ENCODE measurements around the gene TSPAN3.

The TSPAN3 gene

GRCh38 chr15:77019521-77020331, 51.2 kb downstream of the TSPAN3 start:
- Mint-ChIP-seq H3K27me3 (no peaks in the 10 kb centered on the region), H3K4me3 (peak overlapping the region; percentile 54), H3K4me1 (peaks cover 92% of the 10 kb centered on the region), H3K36me3 (ENCODE audit: insufficient read depth) (peaks cover 25% of the 10 kb centered on the region), H3K27ac (ENCODE audit: low read depth) (peak overlapping the region; percentile 97), H3K9me3 (no peaks in the 10 kb centered on the region)
- ATAC-seq (replicated peaks; ENCODE audit: extremely low read depth, poor library complexity, severe bottlenecking): no peak
- DNase-seq (ENCODE audit: low spot score in 2 of 2): no peak

GRCh38 chr15:77018796-77019505, 52.0 kb downstream of the TSPAN3 start:
- peak overlapping the region; percentile 54 for H3K4me3 Mint-ChIP-seq
- ATAC-seq (replicated peaks; ENCODE audit: extremely low read depth, poor library complexity, severe bottlenecking): no peak
- no peaks in the 10 kb centered on the region for H3K27me3 Mint-ChIP-seq
- no peak for DNase-seq (ENCODE audit: low spot score in 2 of 2)
- no peaks in the 10 kb centered on the region for H3K9me3 Mint-ChIP-seq
- H3K27ac Mint-ChIP-seq (ENCODE audit: low read depth): peak overlapping the region; percentile 97
- peaks cover 28% of the 10 kb centered on the region for H3K36me3 Mint-ChIP-seq (ENCODE audit: insufficient read depth)
- peaks cover 95% of the 10 kb centered on the region for H3K4me1 Mint-ChIP-seq

- Mint-ChIP-seq H3K4me3 (peak overlapping the region; percentile 54), H3K27me3 (no peaks in the 10 kb centered on the region), H3K36me3 (ENCODE audit: insufficient read depth) (peaks cover 32% of the 10 kb centered on the region), H3K4me1 (peaks cover 95% of the 10 kb centered on the region), H3K27ac (ENCODE audit: low read depth) (peak overlapping the region; percentile 97), H3K9me3 (no peaks in the 10 kb centered on the region)
- DNase-seq (ENCODE audit: low spot score in 2 of 2) (no peak), ATAC-seq (replicated peaks; ENCODE audit: extremely low read depth, poor library complexity, severe bottlenecking) (no peak)
Observed at GRCh38 chr15:77017761-77018720, 52.9 kb downstream of the TSPAN3 start.

GRCh38 chr15:77017091-77017660, 53.7 kb downstream of the TSPAN3 start:
- peaks cover 95% of the 10 kb centered on the region for H3K4me1 Mint-ChIP-seq
- H3K4me3 Mint-ChIP-seq: peak overlapping the region; percentile 54
- peaks cover 34% of the 10 kb centered on the region for H3K36me3 Mint-ChIP-seq (ENCODE audit: insufficient read depth)
- DNase-seq (ENCODE audit: low spot score in 2 of 2): no peak
- no peaks in the 10 kb centered on the region for H3K9me3 Mint-ChIP-seq
- peak overlapping the region; percentile 97 for H3K27ac Mint-ChIP-seq (ENCODE audit: low read depth)
- H3K27me3 Mint-ChIP-seq: no peaks in the 10 kb centered on the region
- ATAC-seq (replicated peaks; ENCODE audit: extremely low read depth, poor library complexity, severe bottlenecking): no peak

GRCh38 chr15:77016321-77016695, 54.6 kb downstream of the TSPAN3 start:
- H3K36me3 Mint-ChIP-seq (ENCODE audit: insufficient read depth): peaks cover 32% of the 10 kb centered on the region
- peaks cover 95% of the 10 kb centered on the region for H3K4me1 Mint-ChIP-seq
- peak overlapping the region; percentile 97 for H3K27ac Mint-ChIP-seq (ENCODE audit: low read depth)
- no peaks in the 10 kb centered on the region for H3K9me3 Mint-ChIP-seq
- no peaks in the 10 kb centered on the region for H3K27me3 Mint-ChIP-seq
- peak overlapping the region; percentile 54 for H3K4me3 Mint-ChIP-seq
- no peak for ATAC-seq (replicated peaks; ENCODE audit: extremely low read depth, poor library complexity, severe bottlenecking)
- DNase-seq (ENCODE audit: low spot score in 2 of 2): no peak

- peak overlapping the region; percentile 88 for H3K4me3 Mint-ChIP-seq
- H3K4me1 Mint-ChIP-seq: peaks cover 95% of the 10 kb centered on the region
- ATAC-seq (replicated peaks; ENCODE audit: extremely low read depth, poor library complexity, severe bottlenecking): no peak
- DNase-seq (ENCODE audit: low spot score in 2 of 2): no peak
- no peaks in the 10 kb centered on the region for H3K27me3 Mint-ChIP-seq
- peaks cover 32% of the 10 kb centered on the region for H3K36me3 Mint-ChIP-seq (ENCODE audit: insufficient read depth)
- no peaks in the 10 kb centered on the region for H3K9me3 Mint-ChIP-seq
- peak overlapping the region; percentile 97 for H3K27ac Mint-ChIP-seq (ENCODE audit: low read depth)
Observed at GRCh38 chr15:77015646-77016320, 55.1 kb downstream of the TSPAN3 start.

GRCh38 chr15:77014132-77015081, 56.5 kb downstream of the TSPAN3 start:
- ATAC-seq (replicated peaks; ENCODE audit: extremely low read depth, poor library complexity, severe bottlenecking): peak; percentile 4
- peaks cover 95% of the 10 kb centered on the region for H3K4me1 Mint-ChIP-seq
- no peaks in the 10 kb centered on the region for H3K27me3 Mint-ChIP-seq
- H3K4me3 Mint-ChIP-seq: peak overlapping the region; percentile 88
- no peak for DNase-seq (ENCODE audit: low spot score in 2 of 2)
- no peaks in the 10 kb centered on the region for H3K9me3 Mint-ChIP-seq
- peaks cover 26% of the 10 kb centered on the region for H3K36me3 Mint-ChIP-seq (ENCODE audit: insufficient read depth)
- peak overlapping the region; percentile 97 for H3K27ac Mint-ChIP-seq (ENCODE audit: low read depth)

GRCh38 chr15:77013776-77014131, 57.2 kb downstream of the TSPAN3 start:
- Mint-ChIP-seq H3K4me3 (peak overlapping the region; percentile 88), H3K27me3 (no peaks in the 10 kb centered on the region), H3K36me3 (ENCODE audit: insufficient read depth) (peaks cover 26% of the 10 kb centered on the region), H3K27ac (ENCODE audit: low read depth) (peak overlapping the region; percentile 97), H3K4me1 (peaks cover 95% of the 10 kb centered on the region), H3K9me3 (no peaks in the 10 kb centered on the region)
- DNase-seq (ENCODE audit: low spot score in 2 of 2): peak; percentile 64 to 86
- ATAC-seq (replicated peaks; ENCODE audit: extremely low read depth, poor library complexity, severe bottlenecking): peak; percentile 84

- H3K27me3 Mint-ChIP-seq: no peaks in the 10 kb centered on the region
- ATAC-seq (replicated peaks; ENCODE audit: extremely low read depth, poor library complexity, severe bottlenecking): peak; percentile 81
- peaks cover 26% of the 10 kb centered on the region for H3K36me3 Mint-ChIP-seq (ENCODE audit: insufficient read depth)
- no peaks in the 10 kb centered on the region for H3K9me3 Mint-ChIP-seq
- DNase-seq (ENCODE audit: low spot score in 2 of 2): peak; percentile 41 to 64
- peaks cover 89% of the 10 kb centered on the region for H3K4me1 Mint-ChIP-seq
- peak overlapping the region; percentile 97 for H3K27ac Mint-ChIP-seq (ENCODE audit: low read depth)
- peak overlapping the region; percentile 88 for H3K4me3 Mint-ChIP-seq
Observed at GRCh38 chr15:77012868-77013267, 58.0 kb downstream of the TSPAN3 start.

- no peaks in the 10 kb centered on the region for H3K27me3 Mint-ChIP-seq
- H3K36me3 Mint-ChIP-seq (ENCODE audit: insufficient read depth): peaks cover 27% of the 10 kb centered on the region
- peak overlapping the region; percentile 97 for H3K27ac Mint-ChIP-seq (ENCODE audit: low read depth)
- no peak for DNase-seq (ENCODE audit: low spot score in 2 of 2)
- ATAC-seq (replicated peaks; ENCODE audit: extremely low read depth, poor library complexity, severe bottlenecking): no peak
- peaks cover 82% of the 10 kb centered on the region for H3K4me1 Mint-ChIP-seq
- H3K4me3 Mint-ChIP-seq: peak overlapping the region; percentile 88
- H3K9me3 Mint-ChIP-seq: no peaks in the 10 kb centered on the region
Observed at GRCh38 chr15:77012117-77012712, 58.7 kb downstream of the TSPAN3 start.
